ENCODE measurements around the gene EIF3L. TPM values are rescaled to one million over a fixed set of nuclear protein-coding genes. Genes with fewer than 3 reads are reported as not detected.
A peak's percentile ranks its signal among the peaks of the same experiment; 100 is the strongest.

The EIF3L gene
- total RNA-seq, 1 donor from 2014 or later: 325 TPM

DNA sequence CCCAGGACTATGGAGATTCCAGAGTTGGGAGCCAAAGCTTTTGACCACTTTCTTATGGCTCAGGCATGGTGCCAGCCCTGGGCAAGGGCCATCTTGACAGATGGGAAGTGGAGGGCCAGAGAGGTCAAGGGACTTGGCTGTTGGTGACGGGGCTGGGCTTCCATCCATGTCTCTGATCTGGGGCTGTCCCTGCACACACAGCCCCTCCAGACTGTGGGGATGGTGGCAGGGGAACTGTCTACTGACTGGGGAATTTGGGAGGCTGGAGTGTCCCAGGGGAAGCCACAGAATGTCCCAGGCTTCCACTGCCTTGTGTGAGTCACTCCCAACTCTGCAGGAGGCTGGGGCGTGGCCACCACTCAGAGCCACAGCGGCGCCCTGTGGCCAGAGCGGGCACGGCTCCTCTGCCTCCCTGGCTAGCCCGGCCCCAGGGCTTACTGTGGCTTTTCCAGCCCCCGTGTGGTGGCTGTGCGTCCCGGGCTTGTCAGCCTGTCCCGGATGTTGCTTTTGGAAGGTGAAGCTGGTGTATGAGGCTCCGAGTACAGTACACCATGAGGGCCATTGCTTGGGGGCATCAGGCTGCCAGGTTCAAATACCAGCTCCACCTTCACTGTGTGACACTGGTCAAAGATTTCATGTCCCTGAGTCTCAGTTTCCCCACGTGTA is 84.6 kb downstream of the EIF3L start:
- no peaks in the 10 kb centered on the region for H3K27me3 Mint-ChIP-seq (ENCODE audit: low read depth)
- peaks cover 36% of the 10 kb centered on the region for H3K4me1 Mint-ChIP-seq (ENCODE audit: low read depth)
- TF ChIP-seq CTCF (IDR thresholded peaks at IDR 0.05): peak; percentile 97
- peak; percentile 96 for DNase-seq (ENCODE audit: low spot score)
- H3K4me3 Mint-ChIP-seq (ENCODE audit: unreplicated experiment): no peak overlapping the region
- peak overlapping the region; percentile 97 for H3K27ac Mint-ChIP-seq (ENCODE audit: unreplicated experiment)
- H3K9me3 Mint-ChIP-seq (ENCODE audit: low read depth): no peaks in the 10 kb centered on the region
- H3K36me3 Mint-ChIP-seq (ENCODE audit: low read depth): peaks cover 24% of the 10 kb centered on the region

Small RNA genes lying within 50 kb of the gene (microRNA-seq; reads per million reads assigned to microRNA genes)
- gene MIR659 (ENCODE audit: borderline number of aligned reads): 2.2 reads per million

Other genes starting within 250 kb of the EIF3L start
- 32.0 to 35.9 TPM (median 34.8 TPM) in 3 replicates for gene GGA1, start 240.6 kb upstream of the EIF3L start, total RNA-seq
- gene SH3BP1, start 209.8 kb upstream of the EIF3L start, total RNA-seq: 1.6 to 2.7 TPM (median 2.4 TPM) in 3 replicates
- 14.8 to 17.2 TPM (median 15.2 TPM) in 3 replicates for gene PDXP, start 190.7 kb upstream of the EIF3L start, total RNA-seq
- 1,066 to 2,807 TPM (median 2,760 TPM) in 3 replicates for gene LGALS1, start 173.8 kb upstream of the EIF3L start, total RNA-seq
- gene NOL12, start 163.1 kb upstream of the EIF3L start, total RNA-seq: 12.1 to 18.7 TPM (median 12.8 TPM) in 3 replicates
- gene TRIOBP, start 152.4 kb upstream of the EIF3L start, total RNA-seq: 47.9 to 49.8 TPM (median 49.5 TPM) in 3 replicates
- gene GCAT, start 41.5 kb upstream of the EIF3L start, total RNA-seq: 23.1 to 24.8 TPM (median 23.6 TPM) in 3 replicates
- gene GALR3, start 26.0 kb upstream of the EIF3L start, total RNA-seq: 0.37 to 0.41 TPM in 2 of 3 replicates, not detected in the other
- 17.6 to 17.8 TPM (median 17.7 TPM) in 3 replicates for gene ANKRD54, start 5.1 kb upstream of the EIF3L start, total RNA-seq
- gene MICALL1, start 56.9 kb downstream of the EIF3L start, total RNA-seq: 50.3 to 65.5 TPM (median 58.6 TPM) in 3 replicates
- not detected in 3 replicates for gene C22orf23, start 104.2 kb downstream of the EIF3L start, total RNA-seq
- 63.0 to 72.6 TPM (median 67.5 TPM) in 3 replicates for gene POLR2F, start 104.3 kb downstream of the EIF3L start, total RNA-seq
- not detected in 3 replicates for gene SOX10, start 135.1 kb downstream of the EIF3L start, total RNA-seq
- gene PICK1, start 208.0 kb downstream of the EIF3L start, total RNA-seq: 13.5 to 22.6 TPM (median 19.1 TPM) in 3 replicates
- 0.50 TPM in 1 of 3 replicates, not detected in the others for gene SLC16A8, start 234.8 kb downstream of the EIF3L start, total RNA-seq

Measured in chondrocyte (in vitro differentiated cells).